IMR-90 (cell line): ENCODE measurements around the gene S100B. TPM values are rescaled to one million over a fixed set of nuclear protein-coding genes. Genes with fewer than 3 reads are reported as not detected.

Experiments used
- ATAC-seq: fragments of 200-7000 bp; cut with Tn5 transposase; 2 replicates; pipeline ENCODE4 v1.9.1; 2020; ENCODE audit warnings: low read depth, mild to moderate bottlenecking, moderate library complexity
- BruUV-seq: library from RNA; stranded (reverse); fragments of 400-500 nt; replicated peaks from 2 replicates; lab custom pipeline; 2021; lab: Mats Ljungman, UMichigan
- CTCF ChIA-PET: fragments of 300-600 bp; formaldehyde crosslinking; extraction: SDS; loops from one replicate; lab custom pipeline; 2021; ENCODE audit warnings: antibody characterized with exemption; lab: Yijun Ruan, JAX
- POLR2A ChIA-PET: fragments of 300-600 bp; sonication (Branson Sonifier 250); formaldehyde crosslinking; loops from one replicate; lab custom pipeline; 2022; ENCODE audit warnings: antibody characterized with exemption; ENCODE audit not compliant: unreplicated experiment; lab: Charles Lee
- DNase-seq: peaks from one replicate; pipeline ENCODE4 v3.0.0; 2013
- H2AFZ ChIP-seq: replicated peaks from 2 replicates; pipeline ENCODE3; 2013; ENCODE audit warnings: low read length, mild to moderate bottlenecking; ENCODE audit not compliant: poor library complexity
- H2AK5ac ChIP-seq: 2 replicates; pipeline ENCODE4 v1.6.1; 2013; ENCODE audit warnings: low read depth, low read length, inconsistent platforms
- H2AK9ac ChIP-seq: replicated peaks from 2 replicates; pipeline ENCODE3; 2013; ENCODE audit warnings: mild to moderate bottlenecking, low read depth, low read length, moderate library complexity; ENCODE audit not compliant: poor library complexity
- H2BK120ac ChIP-seq: 2 replicates; pipeline ENCODE4 v1.6.1; 2013; ENCODE audit warnings: low read depth, low read length, inconsistent platforms
- H2BK15ac ChIP-seq: 3 replicates; pipeline ENCODE4 v1.6.1; 2013; ENCODE audit warnings: low read depth, low read length, inconsistent platforms
- H2BK20ac ChIP-seq: 2 replicates; pipeline ENCODE4 v1.6.1; 2013; ENCODE audit warnings: low read depth, mild to moderate bottlenecking, inconsistent platforms, low read length, moderate library complexity
- H2BK5ac ChIP-seq: 2 replicates; pipeline ENCODE4 v1.6.1; 2013; ENCODE audit warnings: mild to moderate bottlenecking, low read depth, low read length, inconsistent platforms; ENCODE audit not compliant: poor library complexity, severe bottlenecking
- H3K14ac ChIP-seq: replicated peaks from 2 replicates; pipeline ENCODE4 v1.6.1; 2013; ENCODE audit warnings: low read depth, low read length, inconsistent platforms
- H3K18ac ChIP-seq: 2 replicates; pipeline ENCODE4 v1.6.1; 2013; ENCODE audit warnings: low read depth, low read length, control low read depth
- H3K23ac ChIP-seq: 2 replicates; pipeline ENCODE4 v1.6.1; 2013; ENCODE audit warnings: low read depth, low read length, inconsistent platforms
- H3K27ac ChIP-seq: 2 replicates; pipeline ENCODE4 v1.5.1; 2013; ENCODE audit warnings: mild to moderate bottlenecking, control low read depth, low read length; ENCODE audit not compliant: insufficient read depth
- H3K27me3 ChIP-seq: 2 replicates; pipeline ENCODE4 v1.6.1; 2013; ENCODE audit warnings: low read length; ENCODE audit not compliant: control insufficient read depth, insufficient read depth
- H3K36me3 ChIP-seq: 2 replicates; pipeline ENCODE4 v1.6.1; 2013; ENCODE audit warnings: low read length, mixed read lengths; ENCODE audit not compliant: control insufficient read depth, insufficient read depth
- H3K4ac ChIP-seq: 2 replicates; pipeline ENCODE4 v1.6.1; 2013; ENCODE audit warnings: low read depth, low read length, inconsistent platforms
- H3K4me1 ChIP-seq: 2 replicates; pipeline ENCODE4 v1.6.1; 2013; ENCODE audit warnings: low read length, mixed read lengths; ENCODE audit not compliant: control insufficient read depth, insufficient read depth
- H3K4me2 ChIP-seq: 2 replicates; pipeline ENCODE4 v1.6.1; 2013; ENCODE audit warnings: low read depth, mild to moderate bottlenecking, control low read depth, low read length, moderate library complexity
- H3K4me3 ChIP-seq: 2 replicates; pipeline ENCODE4 v1.5.1; 2013; ENCODE audit warnings: low read depth, mild to moderate bottlenecking, control low read depth, low read length, moderate library complexity; ENCODE audit not compliant: insufficient read depth
- H3K56ac ChIP-seq: 2 replicates; pipeline ENCODE4 v1.6.1; 2013; ENCODE audit warnings: low read length, inconsistent platforms; ENCODE audit not compliant: insufficient read depth; ENCODE audit errors: extremely low read depth
- H3K79me1 ChIP-seq, 2 experiments: 2 replicates each; pipeline ENCODE4 v1.6.1; 2013; ENCODE audit warnings: low read length in 2 of 2, inconsistent platforms in 1 of 2, low read depth in 1 of 2
- H3K9ac ChIP-seq: 2 replicates; pipeline ENCODE4 v1.6.1; 2013; ENCODE audit warnings: low read depth, low read length, control low read depth
- H3K9me1 ChIP-seq: 2 replicates; pipeline ENCODE4 v1.6.1; 2013; ENCODE audit warnings: low read length, inconsistent platforms; ENCODE audit not compliant: insufficient read depth
- H3K9me3 ChIP-seq: 2 replicates; pipeline ENCODE4 v1.6.1; 2013; ENCODE audit warnings: low read length; ENCODE audit not compliant: control insufficient read depth, insufficient read depth
- H4K20me1 ChIP-seq: 2 replicates; pipeline ENCODE4 v1.6.1; 2013; ENCODE audit warnings: low read length, inconsistent platforms; ENCODE audit not compliant: insufficient read depth
- H4K5ac ChIP-seq: 2 replicates; pipeline ENCODE4 v1.6.1; 2013; ENCODE audit warnings: mild to moderate bottlenecking, low read depth, low read length, control low read depth
- H4K8ac ChIP-seq, 2 experiments: 2 replicates each; pipeline ENCODE4 v1.6.1; 2013; ENCODE audit warnings: low read depth in 2 of 2, low read length in 2 of 2, control low read depth in 1 of 2, inconsistent platforms in 1 of 2
- H4K91ac ChIP-seq: 2 replicates; pipeline ENCODE4 v1.6.1; 2013; ENCODE audit warnings: low read depth, low read length, inconsistent platforms; ENCODE audit not compliant: insufficient read depth
- BHLHE40 ChIP-seq: fragments of 150-350 bp; IDR thresholded peaks from 2 replicates; pipeline ENCODE4 v1.6.1; 2016; ENCODE audit warnings: mild to moderate bottlenecking, low read depth, low read length
- CEBPB ChIP-seq: IDR thresholded peaks from 2 replicates; pipeline ENCODE4 v1.6.1; 2012; ENCODE audit warnings: low read depth, low read length, improper control_type of control experiment
- CHD1 ChIP-seq: IDR thresholded peaks from 2 replicates; pipeline ENCODE4 v1.6.1; 2012; ENCODE audit warnings: low read depth, low read length, improper control_type of control experiment
- ELK1 ChIP-seq: fragments of 150-350 bp; IDR thresholded peaks from 2 replicates; pipeline ENCODE4 v1.6.1; 2016; ENCODE audit warnings: low read depth, mild to moderate bottlenecking, low read length, moderate library complexity, borderline replicate concordance
- FOS ChIP-seq: fragments of 150-350 bp; IDR thresholded peaks from 2 replicates; pipeline ENCODE4 v1.6.1; 2016; ENCODE audit warnings: low read depth, low read length
- MAFK ChIP-seq: IDR thresholded peaks from 2 replicates; pipeline ENCODE4 v1.6.1; 2012; ENCODE audit warnings: low read depth, low read length, improper control_type of control experiment
- MAZ ChIP-seq: IDR thresholded peaks from 2 replicates; pipeline ENCODE4 v1.6.1; 2012; ENCODE audit warnings: low read depth, mild to moderate bottlenecking, low read length, improper control_type of control experiment, moderate library complexity, borderline replicate concordance
- MXI1 ChIP-seq: IDR thresholded peaks from 2 replicates; pipeline ENCODE4 v1.6.1; 2012; ENCODE audit warnings: low read depth, mild to moderate bottlenecking, low read length, moderate library complexity, borderline replicate concordance
- NFE2L2 ChIP-seq: fragments of 150-350 bp; IDR thresholded peaks from 2 replicates; pipeline ENCODE4 v1.6.1; 2016; ENCODE audit warnings: low read depth, mild to moderate bottlenecking, low read length
- POLR2A ChIP-seq: IDR thresholded peaks from 2 replicates; pipeline ENCODE4 v1.6.1; 2012; ENCODE audit warnings: mild to moderate bottlenecking, low read depth, low read length
- RAD21 ChIP-seq: IDR thresholded peaks from 2 replicates; pipeline ENCODE4 v1.6.1; 2012; ENCODE audit warnings: low read length, improper control_type of control experiment
- RCOR1 ChIP-seq: IDR thresholded peaks from 2 replicates; pipeline ENCODE4 v1.6.1; 2012; ENCODE audit warnings: mild to moderate bottlenecking, low read length, improper control_type of control experiment; ENCODE audit not compliant: insufficient replicate concordance
- RFX5 ChIP-seq: IDR thresholded peaks from 2 replicates; pipeline ENCODE4 v1.8.0; 2012; ENCODE audit warnings: low read depth, mild to moderate bottlenecking, low read length, moderate library complexity
- SMC3 ChIP-seq: fragments of 150-350 bp; IDR thresholded peaks from 2 replicates; pipeline ENCODE4 v1.6.1; 2016; ENCODE audit warnings: low read depth, mild to moderate bottlenecking, antibody characterized with exemption, low read length, moderate library complexity
- WGBS, 2 experiments: methylation state at CpG; one replicate each; pipeline versions ENCODE4 v1.1.5 to v1.1.7; 2013; ENCODE audit warnings: missing lambda C conversion rate in 2 of 2; ENCODE audit not compliant: insufficient read length in 1 of 2; ENCODE audit errors: extremely low coverage in 2 of 2; 5-methylcytosine and 5-hydroxymethylcytosine counted together
- dilution Hi-C: fragments of 300-500 bp; cut with HindIII; formaldehyde crosslinking; loops from one replicate; pipeline ENCODE4 v1.14.3; 2018; ENCODE audit warnings: low sequenced_read_pairs; ENCODE audit not compliant: unreplicated experiment
- in situ Hi-C: fragments of 300-500 bp; cut with MboI; formaldehyde crosslinking; loops from 3 replicates; pipeline ENCODE4 v1.14.3; 2019; ENCODE audit warnings: low sequenced_read_pairs, inconsistent platforms, mixed read lengths
- intact Hi-C: fragments of 100-400 bp; cut with micrococcal nuclease; formaldehyde crosslinking; loops from 2 replicates; pipeline ENCODE4 v1.10.0; 2022
- polyA plus RNA-seq, 3 experiments: library from polyadenylated mRNA; depleted of rRNA; stranded (reverse); fragments of >200 nt; gene quantifications; 2 replicates each; pipeline ENCODE4 v1.2.3, GENCODE V29; 2012; ENCODE audit warnings: low replicate concordance in 1 of 3
- total RNA-seq: library from RNA; depleted of rRNA; stranded (reverse); fragments of >200 nt; gene quantifications from 2 replicates; pipeline ENCODE4 v1.2.3, GENCODE V29; 2012
- TF ChIP-seq, protein P1 (sequence below): fragments of 150-350 bp; IDR thresholded peaks from 2 replicates; pipeline ENCODE4 v1.6.1; 2017; ENCODE audit warnings: mild to moderate bottlenecking, antibody characterized with exemption, low read length, low read depth
- TF ChIP-seq, protein P2 (sequence below): conservative IDR thresholded peaks from 2 replicates; pipeline ENCODE4 v1.5.1; 2012; ENCODE audit warnings: mild to moderate bottlenecking, low read depth, low read length, improper control_type of control experiment

S100B gene
- total and polyA plus RNA-seq, 2 of the 4 experiments (the other 2 are of a cell fraction): 0.18 to 0.26 TPM

DNA sequence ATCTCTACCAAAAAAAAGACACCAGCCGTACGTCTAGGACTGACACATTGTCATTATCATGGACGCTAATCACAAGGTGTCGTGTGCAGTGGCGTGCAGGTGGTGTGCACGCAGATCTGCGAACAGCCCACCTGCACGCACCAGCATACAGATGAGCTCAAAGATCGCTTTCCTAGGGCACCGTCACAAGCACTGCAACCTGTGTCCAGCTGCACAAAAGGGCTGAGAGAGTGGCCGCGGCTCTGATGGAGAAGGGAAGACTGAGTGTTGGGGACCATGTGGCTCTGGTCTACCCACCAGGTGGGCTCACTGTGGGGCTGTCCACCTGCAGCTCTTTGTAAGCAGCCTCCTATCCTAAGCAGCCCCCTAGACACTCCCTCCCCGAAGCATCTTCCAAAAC, 50.9 kb downstream of the S100B start:
- H3K18ac ChIP-seq: no peak overlapping the region
- peaks cover 57% of the 10 kb centered on the region for H3K36me3 ChIP-seq
- H3K4me1 ChIP-seq: no peaks in the 10 kb centered on the region
- H3K79me1 ChIP-seq: no peaks in the 10 kb centered on the region
- H2BK5ac ChIP-seq: no peak overlapping the region
- dilution Hi-C loops: no loop called here
- no peak overlapping the region for H3K27ac ChIP-seq
- H3K27me3 ChIP-seq: no peaks in the 10 kb centered on the region
- TF ChIP-seq CEBPB (no peak), FOS (no peak), MAZ (no peak), BHLHE40 (no peak), RFX5 (no peak), NFE2L2 (no peak), ELK1 (no peak), RAD21 (no peak), CHD1 (no peak), SMC3 (no peak), MAFK (no peak), POLR2A (no peak), RCOR1 (no peak), MXI1 (no peak)
- TF ChIP-seq, protein P1, sequence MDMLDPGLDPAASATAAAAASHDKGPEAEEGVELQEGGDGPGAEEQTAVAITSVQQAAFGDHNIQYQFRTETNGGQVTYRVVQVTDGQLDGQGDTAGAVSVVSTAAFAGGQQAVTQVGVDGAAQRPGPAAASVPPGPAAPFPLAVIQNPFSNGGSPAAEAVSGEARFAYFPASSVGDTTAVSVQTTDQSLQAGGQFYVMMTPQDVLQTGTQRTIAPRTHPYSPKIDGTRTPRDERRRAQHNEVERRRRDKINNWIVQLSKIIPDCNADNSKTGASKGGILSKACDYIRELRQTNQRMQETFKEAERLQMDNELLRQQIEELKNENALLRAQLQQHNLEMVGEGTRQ: no peak
- TF ChIP-seq, protein P2, sequence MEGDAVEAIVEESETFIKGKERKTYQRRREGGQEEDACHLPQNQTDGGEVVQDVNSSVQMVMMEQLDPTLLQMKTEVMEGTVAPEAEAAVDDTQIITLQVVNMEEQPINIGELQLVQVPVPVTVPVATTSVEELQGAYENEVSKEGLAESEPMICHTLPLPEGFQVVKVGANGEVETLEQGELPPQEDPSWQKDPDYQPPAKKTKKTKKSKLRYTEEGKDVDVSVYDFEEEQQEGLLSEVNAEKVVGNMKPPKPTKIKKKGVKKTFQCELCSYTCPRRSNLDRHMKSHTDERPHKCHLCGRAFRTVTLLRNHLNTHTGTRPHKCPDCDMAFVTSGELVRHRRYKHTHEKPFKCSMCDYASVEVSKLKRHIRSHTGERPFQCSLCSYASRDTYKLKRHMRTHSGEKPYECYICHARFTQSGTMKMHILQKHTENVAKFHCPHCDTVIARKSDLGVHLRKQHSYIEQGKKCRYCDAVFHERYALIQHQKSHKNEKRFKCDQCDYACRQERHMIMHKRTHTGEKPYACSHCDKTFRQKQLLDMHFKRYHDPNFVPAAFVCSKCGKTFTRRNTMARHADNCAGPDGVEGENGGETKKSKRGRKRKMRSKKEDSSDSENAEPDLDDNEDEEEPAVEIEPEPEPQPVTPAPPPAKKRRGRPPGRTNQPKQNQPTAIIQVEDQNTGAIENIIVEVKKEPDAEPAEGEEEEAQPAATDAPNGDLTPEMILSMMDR: no peak
- H4K20me1 ChIP-seq: no peaks in the 10 kb centered on the region; the same call in 1 of the 2 replicates
- no peaks in the 10 kb centered on the region for H3K9me3 ChIP-seq
- in situ Hi-C loops: no loop called here
- no peak overlapping the region for H3K4ac ChIP-seq
- no peak overlapping the region for H3K14ac ChIP-seq
- no peak overlapping the region for H2AK5ac ChIP-seq
- H2BK20ac ChIP-seq: no peak overlapping the region
- H4K5ac ChIP-seq: no peak overlapping the region
- no peak overlapping the region for H3K9ac ChIP-seq
- no peak for ATAC-seq
- intact Hi-C loops: no loop called here
- no TSS peak for BruUV-seq
- 90% methylated on average over 9 of the region's 13 CpGs; no CpG with 5 or more reads in 1 of the 2 experiments for WGBS, 2 experiments
- no peak overlapping the region for H2BK15ac ChIP-seq
- H4K91ac ChIP-seq: no peak overlapping the region
- H4K8ac ChIP-seq: no peak overlapping the region
- no peak for DNase-seq
- ChIA-PET CTCF (no interaction called here), POLR2A (no interaction called here)
- H2AFZ ChIP-seq: no peak overlapping the region
- H2BK120ac ChIP-seq: no peak overlapping the region
- H3K56ac ChIP-seq: no peak overlapping the region
- no peak overlapping the region for H2AK9ac ChIP-seq
- no peaks in the 10 kb centered on the region for H3K9me1 ChIP-seq
- no peak overlapping the region for H3K4me2 ChIP-seq
- H3K4me3 ChIP-seq: no peak overlapping the region
- H3K23ac ChIP-seq: no peak overlapping the region
